ENCODE measurements around the gene ATAD3C.
"Not testable (repeated sequence)": the region's sequence is repeated elsewhere in the genome, so short reads cannot be mapped to it uniquely, and the experiment has no call there.

DNA sequence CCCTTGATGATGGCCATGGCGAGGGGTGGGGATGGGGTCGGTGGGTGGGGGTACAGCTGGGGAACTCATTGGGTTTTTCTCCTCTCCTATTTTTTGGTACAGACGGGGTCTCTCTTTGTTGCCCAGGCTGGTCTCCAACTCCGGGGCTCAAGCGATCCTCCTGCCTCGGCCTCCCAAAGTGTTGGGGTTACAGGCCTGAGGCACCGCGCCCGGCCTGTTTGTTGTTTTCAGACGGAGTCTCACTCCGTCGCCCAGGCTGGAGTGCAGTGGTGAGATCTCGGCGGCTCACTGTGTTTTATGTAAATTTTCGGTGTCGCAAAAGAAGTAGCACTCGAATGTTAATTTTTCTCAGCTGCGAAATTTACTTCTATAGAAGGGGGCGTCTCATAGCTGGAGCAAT is 2.9 kb upstream of the ATAD3C start:
- not testable (repeated sequence) for TF ChIP-seq ZNF501 (tag by site-specific recombination; IDR thresholded peaks at IDR 0.05); SETDB1 (IDR thresholded peaks at IDR 0.05; ENCODE audit: insufficient read length, low read length); ZNF426 (tag by site-specific recombination; IDR thresholded peaks at IDR 0.05); ZSCAN23 (tag by site-specific recombination; IDR thresholded peaks at IDR 0.05); ZNF561 (tag by site-specific recombination; IDR thresholded peaks at IDR 0.05; ENCODE audit: borderline replicate concordance); ZNF791 (tag by site-specific recombination; IDR thresholded peaks at IDR 0.05); ZIC2 (tag by site-specific recombination; IDR thresholded peaks at IDR 0.05)
- TF ChIP-seq, protein P1, sequence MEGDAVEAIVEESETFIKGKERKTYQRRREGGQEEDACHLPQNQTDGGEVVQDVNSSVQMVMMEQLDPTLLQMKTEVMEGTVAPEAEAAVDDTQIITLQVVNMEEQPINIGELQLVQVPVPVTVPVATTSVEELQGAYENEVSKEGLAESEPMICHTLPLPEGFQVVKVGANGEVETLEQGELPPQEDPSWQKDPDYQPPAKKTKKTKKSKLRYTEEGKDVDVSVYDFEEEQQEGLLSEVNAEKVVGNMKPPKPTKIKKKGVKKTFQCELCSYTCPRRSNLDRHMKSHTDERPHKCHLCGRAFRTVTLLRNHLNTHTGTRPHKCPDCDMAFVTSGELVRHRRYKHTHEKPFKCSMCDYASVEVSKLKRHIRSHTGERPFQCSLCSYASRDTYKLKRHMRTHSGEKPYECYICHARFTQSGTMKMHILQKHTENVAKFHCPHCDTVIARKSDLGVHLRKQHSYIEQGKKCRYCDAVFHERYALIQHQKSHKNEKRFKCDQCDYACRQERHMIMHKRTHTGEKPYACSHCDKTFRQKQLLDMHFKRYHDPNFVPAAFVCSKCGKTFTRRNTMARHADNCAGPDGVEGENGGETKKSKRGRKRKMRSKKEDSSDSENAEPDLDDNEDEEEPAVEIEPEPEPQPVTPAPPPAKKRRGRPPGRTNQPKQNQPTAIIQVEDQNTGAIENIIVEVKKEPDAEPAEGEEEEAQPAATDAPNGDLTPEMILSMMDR (tag by site-specific recombination; IDR thresholded peaks at IDR 0.05), result not testable (repeated sequence)
- TF ChIP-seq, protein P2, sequence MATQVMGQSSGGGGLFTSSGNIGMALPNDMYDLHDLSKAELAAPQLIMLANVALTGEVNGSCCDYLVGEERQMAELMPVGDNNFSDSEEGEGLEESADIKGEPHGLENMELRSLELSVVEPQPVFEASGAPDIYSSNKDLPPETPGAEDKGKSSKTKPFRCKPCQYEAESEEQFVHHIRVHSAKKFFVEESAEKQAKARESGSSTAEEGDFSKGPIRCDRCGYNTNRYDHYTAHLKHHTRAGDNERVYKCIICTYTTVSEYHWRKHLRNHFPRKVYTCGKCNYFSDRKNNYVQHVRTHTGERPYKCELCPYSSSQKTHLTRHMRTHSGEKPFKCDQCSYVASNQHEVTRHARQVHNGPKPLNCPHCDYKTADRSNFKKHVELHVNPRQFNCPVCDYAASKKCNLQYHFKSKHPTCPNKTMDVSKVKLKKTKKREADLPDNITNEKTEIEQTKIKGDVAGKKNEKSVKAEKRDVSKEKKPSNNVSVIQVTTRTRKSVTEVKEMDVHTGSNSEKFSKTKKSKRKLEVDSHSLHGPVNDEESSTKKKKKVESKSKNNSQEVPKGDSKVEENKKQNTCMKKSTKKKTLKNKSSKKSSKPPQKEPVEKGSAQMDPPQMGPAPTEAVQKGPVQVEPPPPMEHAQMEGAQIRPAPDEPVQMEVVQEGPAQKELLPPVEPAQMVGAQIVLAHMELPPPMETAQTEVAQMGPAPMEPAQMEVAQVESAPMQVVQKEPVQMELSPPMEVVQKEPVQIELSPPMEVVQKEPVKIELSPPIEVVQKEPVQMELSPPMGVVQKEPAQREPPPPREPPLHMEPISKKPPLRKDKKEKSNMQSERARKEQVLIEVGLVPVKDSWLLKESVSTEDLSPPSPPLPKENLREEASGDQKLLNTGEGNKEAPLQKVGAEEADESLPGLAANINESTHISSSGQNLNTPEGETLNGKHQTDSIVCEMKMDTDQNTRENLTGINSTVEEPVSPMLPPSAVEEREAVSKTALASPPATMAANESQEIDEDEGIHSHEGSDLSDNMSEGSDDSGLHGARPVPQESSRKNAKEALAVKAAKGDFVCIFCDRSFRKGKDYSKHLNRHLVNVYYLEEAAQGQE (tag by site-specific recombination; IDR thresholded peaks at IDR 0.05), result not testable (repeated sequence)
- TF ChIP-seq, protein P3, sequence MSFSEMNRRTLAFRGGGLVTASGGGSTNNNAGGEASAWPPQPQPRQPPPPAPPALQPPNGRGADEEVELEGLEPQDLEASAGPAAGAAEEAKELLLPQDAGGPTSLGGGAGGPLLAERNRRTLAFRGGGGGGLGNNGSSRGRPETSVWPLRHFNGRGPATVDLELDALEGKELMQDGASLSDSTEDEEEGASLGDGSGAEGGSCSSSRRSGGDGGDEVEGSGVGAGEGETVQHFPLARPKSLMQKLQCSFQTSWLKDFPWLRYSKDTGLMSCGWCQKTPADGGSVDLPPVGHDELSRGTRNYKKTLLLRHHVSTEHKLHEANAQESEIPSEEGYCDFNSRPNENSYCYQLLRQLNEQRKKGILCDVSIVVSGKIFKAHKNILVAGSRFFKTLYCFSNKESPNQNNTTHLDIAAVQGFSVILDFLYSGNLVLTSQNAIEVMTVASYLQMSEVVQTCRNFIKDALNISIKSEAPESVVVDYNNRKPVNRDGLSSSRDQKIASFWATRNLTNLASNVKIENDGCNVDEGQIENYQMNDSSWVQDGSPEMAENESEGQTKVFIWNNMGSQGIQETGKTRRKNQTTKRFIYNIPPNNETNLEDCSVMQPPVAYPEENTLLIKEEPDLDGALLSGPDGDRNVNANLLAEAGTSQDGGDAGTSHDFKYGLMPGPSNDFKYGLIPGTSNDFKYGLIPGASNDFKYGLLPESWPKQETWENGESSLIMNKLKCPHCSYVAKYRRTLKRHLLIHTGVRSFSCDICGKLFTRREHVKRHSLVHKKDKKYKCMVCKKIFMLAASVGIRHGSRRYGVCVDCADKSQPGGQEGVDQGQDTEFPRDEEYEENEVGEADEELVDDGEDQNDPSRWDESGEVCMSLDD (tag by site-specific recombination; IDR thresholded peaks at IDR 0.05), result not testable (repeated sequence)
- TF ChIP-seq, protein P4, sequence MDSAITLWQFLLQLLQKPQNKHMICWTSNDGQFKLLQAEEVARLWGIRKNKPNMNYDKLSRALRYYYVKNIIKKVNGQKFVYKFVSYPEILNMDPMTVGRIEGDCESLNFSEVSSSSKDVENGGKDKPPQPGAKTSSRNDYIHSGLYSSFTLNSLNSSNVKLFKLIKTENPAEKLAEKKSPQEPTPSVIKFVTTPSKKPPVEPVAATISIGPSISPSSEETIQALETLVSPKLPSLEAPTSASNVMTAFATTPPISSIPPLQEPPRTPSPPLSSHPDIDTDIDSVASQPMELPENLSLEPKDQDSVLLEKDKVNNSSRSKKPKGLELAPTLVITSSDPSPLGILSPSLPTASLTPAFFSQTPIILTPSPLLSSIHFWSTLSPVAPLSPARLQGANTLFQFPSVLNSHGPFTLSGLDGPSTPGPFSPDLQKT (IDR thresholded peaks at IDR 0.05; ENCODE audit: borderline replicate concordance, low read depth, low read length), result not testable (repeated sequence)

Measured in HEK293 (cell line).